HG03469 (cell line): ENCODE data around the gene TMEM156.
"Not testable (repeated sequence)": the region's sequence is repeated elsewhere in the genome, so short reads cannot be mapped to it uniquely, and the experiment has no call there.

ENCODE experiments used
- ATAC-seq: cut with Tn5 transposase; IDR thresholded peaks from one replicate; pipeline ENCODE4 v1.9.1; 2021; ENCODE audit warnings: mild to moderate bottlenecking, moderate library complexity, moderate number of reproducible peaks; ENCODE audit not compliant: unreplicated experiment

The TMEM156 gene

GRCh38 chr4:38994135-38994534, 38.1 kb downstream of the TMEM156 start:
- ATAC-seq: no peak

- ATAC-seq: no peak
Observed at GRCh38 chr4:38993683-38994082, 38.5 kb downstream of the TMEM156 start.

- ATAC-seq: no peak
Observed at GRCh38 chr4:38990241-38990640, 42.0 kb downstream of the TMEM156 start.

GRCh38 chr4:38989487-38989886, 42.7 kb downstream of the TMEM156 start:
- no peak for ATAC-seq

GRCh38 chr4:38988353-38988752, 43.9 kb downstream of the TMEM156 start:
- ATAC-seq: not testable (repeated sequence)

DNA sequence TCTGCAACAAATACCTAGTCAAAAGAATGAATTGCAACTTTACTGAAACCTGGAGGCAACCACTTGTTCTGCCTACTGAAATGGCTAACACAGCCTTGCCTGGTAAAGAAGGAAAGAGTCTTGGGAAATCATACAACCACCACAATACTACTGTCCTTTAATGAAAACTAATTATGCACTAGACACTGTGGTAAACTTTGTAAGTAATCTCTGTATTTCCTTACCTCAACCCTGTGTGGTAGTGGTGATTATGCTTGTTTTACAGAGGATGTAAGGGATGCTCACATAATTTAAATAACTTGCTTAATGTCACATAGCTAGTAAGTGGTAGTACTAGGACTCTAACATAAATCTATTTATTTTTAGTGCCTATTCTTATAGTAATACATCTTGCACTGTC, 44.7 kb downstream of the TMEM156 start:
- ATAC-seq: no peak

GRCh38 chr4:38985410-38986100, 46.7 kb downstream of the TMEM156 start:
- ATAC-seq: no peak

GRCh38 chr4:38983787-38984598, 48.2 kb downstream of the TMEM156 start:
- no peak for ATAC-seq

DNA sequence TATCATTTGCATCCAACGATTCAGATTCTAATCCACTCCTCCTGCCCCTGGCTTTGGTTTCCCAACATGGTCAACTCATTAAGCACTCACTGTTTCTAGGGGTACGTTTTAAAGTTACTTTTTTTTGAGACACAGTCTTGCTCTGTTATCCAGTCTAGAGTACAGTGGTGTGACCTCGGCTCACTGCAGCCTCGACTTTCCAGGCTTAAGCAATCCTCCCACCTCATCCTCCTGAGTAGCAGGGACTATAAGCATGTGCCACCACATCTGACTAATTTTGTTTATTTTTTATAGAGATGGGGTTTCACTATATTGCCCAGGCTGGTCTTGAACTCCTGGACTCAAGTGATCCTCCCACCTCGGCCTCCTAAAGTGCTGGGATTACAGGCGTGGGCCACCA, 48.9 kb downstream of the TMEM156 start:
- ATAC-seq: no peak

DNA sequence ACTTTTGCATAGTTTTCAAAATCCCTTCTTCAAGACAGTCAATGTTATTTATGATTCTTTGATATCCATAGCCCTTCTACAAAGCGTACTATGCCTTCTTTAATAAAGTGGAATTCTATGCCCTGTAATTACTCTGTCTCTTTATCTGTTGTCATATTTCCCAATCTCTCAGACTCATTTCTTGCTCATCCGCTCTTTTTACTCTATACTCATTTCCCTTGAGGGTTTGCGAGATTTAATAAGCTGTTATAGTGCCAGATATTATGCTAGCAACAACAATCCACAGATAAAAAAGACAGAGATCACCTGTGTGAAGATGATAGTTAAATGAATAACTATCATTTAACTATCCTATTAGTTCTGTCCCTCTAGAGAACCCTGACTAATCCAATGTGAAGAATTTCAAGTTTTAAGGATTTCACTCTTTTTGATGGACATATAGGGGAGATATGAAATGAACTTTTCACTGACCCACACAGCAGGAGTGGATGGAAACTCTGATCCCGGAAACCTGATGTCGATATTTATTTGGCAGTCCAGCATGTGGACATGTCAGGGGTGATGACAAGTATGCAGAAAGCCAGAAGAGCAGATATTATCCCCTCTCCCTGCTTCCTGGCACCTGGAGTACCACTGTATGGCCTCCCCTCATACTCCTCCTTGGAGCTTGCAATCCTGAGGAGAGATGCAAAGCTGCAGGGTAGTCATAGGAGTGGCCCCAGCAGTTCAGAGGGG, 49.7 kb downstream of the TMEM156 start:
- no peak for ATAC-seq

- no peak for ATAC-seq
Observed at GRCh38 chr4:38980903-38981676, 51.1 kb downstream of the TMEM156 start.

DNA sequence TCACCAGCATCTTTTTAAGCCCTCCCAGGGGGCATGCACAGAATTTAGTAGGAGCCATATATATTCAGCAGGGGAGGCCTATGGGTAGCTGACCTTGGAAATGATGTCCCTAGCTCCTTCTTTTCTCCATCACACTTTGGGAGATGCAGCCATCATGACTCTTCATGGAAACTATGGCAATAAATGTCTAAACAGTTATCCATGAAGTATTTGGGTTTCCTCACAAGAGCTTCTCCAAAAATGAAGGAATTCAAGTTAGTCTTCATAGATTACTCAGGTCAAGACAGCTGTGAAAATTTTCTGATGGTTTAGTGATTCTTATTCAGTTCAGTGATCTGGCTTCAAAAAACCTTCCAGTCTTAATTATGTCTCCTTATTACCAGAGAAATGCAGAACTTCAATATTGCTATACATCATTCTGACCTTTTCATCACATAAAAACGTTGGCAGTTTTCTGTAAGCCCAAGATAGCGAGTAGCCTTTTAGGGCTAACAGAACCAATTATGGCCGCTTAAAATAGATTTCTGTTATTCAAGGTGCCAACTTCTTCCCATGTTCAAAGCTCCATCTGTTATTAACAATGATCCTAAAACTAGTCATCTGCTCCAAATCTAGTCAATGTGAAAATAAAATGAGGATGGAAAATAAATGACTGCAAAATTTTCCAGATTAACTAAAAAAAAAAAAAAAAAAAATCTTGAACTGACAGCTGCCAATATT, 52.5 kb downstream of the TMEM156 start:
- no peak for ATAC-seq

DNA sequence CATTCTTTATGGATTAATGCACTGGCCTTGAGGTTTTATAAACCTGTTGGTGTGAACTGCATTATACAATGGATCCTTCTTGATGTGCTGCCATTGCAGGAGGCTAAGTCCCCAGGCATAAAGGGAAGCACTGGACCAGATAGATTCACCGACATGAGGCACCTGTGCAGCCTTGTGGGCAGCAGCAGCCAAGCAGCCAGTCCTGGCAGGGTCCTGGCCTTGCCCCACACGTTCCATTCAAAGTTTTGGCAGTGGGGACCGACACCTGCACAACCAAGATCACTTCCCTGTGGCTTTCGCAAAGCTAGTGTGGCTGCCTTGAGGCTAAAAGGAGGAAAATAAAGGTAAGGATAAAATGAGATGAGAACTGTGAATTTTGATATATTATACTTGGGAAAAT, 53.1 kb downstream of the TMEM156 start:
- ATAC-seq: no peak

DNA sequence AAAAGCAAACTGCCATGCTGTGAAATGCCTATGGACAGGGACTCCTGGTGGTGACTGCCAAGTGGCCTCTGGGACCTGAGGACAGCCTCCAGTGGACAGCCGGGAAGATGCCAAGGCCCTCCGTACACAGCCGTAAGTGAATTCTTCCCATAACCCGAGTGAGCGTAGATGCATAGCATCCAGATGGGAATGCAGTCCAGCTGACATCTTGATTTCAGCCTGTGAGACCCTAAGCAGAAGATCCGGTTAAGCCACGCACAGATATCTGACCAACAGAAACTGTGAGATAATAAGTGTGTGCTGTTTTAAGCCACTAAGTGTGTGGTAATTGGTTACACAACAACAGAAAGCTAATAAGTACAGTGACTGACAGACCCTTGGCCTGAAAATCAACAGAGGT, 55.9 kb downstream of the TMEM156 start:
- no peak for ATAC-seq

DNA sequence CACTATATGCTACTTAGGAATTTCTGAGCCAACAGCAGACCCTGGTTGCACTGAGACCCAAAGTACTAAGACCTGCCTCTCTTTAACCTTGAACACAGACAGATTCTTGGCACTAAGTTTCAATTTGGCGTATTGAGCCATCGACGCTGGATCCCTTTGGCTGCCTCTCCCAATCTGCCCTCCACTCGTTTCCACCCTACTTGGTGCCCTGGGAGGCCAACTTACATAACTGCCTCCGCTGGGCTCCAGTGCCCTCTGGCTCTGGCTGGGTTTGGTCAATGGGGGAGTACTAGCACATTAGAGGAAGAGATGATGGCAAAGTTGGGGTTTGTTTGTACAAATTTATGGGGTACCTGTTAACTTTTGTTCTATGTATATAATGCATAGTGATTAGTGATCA, 63.5 kb downstream of the TMEM156 start:
- no peak for ATAC-seq

DNA sequence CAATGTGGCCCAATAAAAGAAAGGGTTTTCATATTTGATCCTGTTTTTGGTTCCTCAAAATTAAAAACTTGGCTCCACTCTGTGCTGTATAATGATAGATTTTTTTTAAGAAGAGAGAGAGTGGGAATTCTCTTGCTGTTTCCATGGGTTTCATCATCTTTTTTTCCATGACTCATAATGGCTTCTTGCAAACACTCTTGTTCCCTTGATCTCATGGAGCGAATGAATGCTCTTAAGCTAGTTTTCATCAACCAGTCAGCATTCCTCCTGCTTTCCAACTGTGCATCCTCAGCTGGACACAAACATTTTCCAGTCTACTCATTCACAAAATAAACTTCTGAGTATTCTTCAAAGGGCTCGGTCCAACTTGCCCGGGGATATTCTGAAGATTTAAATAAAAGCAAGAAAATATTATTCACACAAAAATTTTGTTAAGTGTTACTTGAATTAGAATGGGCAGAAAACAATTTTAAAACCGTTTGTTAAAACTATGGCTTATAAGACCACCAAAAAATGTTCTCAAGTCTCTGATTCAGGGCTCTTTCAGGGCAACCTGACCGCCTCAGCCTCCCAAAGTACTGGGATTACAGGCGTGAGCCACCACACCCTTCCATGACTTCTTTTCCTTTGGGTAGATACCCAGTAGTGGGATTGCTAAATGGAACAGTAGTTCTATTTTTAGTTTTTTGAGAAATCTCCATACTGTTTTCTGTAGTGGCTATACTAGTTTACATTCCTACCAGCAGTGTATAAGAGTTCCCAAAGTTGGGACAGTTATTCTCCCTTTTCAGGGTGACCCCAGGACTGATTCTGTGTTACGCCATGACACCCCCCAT, 64.7 kb downstream of the TMEM156 start:
- ATAC-seq: no peak

DNA sequence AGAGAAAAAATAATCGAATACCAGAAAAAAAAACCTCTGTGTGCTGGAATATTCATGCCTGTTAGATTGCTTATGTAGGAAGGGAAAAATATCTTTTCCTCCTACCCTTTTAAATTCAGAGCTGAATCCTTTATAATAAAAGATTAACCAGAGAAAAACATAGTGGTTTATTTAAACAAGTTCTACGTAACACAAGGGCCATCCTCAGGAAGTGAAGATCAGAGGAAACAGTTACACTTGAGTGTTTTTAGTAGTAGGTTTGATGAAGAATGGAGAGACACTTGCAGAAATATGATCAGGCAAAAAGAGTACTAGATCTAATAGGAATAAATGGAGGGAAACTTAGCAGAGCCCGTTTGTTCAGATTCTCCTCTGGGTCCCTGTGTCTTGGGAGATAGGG, 66.3 kb downstream of the TMEM156 start:
- no peak for ATAC-seq

DNA sequence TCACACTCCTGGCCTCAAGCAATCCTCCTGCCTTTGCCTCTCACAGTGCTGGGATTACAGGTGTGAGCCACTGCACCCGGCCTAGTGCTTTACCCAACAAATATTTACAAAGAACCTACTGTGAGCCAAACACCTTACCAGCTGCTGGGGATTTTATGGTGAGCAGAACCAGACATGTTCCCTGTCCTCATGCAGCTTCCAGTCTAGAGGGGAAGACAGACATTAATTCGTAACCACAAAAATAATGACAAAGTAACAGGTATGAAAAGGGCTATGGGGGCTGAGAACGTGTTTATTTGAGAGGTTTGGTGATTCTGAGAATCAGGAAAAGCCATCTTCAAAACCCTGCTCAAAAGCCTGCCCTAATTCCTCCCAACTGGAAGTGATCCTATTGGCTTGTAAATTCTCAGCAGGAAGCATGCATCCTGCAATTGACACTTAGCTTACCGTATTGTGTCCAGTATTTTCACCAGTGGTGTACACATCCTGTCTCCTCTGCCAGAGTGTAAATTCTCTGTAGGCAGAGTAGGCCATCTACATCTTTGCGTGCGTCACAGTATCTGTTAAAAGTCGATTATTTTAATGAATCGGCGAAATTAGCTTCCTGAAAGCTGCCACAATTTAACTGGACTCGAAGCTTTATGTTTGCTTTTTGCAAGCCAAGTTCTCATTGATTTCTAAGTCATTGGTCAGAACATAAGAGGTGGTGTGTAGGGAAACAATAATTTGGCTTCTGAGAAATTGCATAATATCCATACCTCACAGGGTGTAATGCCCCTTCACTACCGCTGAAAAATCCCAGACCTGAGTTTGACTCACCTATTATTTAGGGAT, 67.0 kb downstream of the TMEM156 start:
- no peak for ATAC-seq

DNA sequence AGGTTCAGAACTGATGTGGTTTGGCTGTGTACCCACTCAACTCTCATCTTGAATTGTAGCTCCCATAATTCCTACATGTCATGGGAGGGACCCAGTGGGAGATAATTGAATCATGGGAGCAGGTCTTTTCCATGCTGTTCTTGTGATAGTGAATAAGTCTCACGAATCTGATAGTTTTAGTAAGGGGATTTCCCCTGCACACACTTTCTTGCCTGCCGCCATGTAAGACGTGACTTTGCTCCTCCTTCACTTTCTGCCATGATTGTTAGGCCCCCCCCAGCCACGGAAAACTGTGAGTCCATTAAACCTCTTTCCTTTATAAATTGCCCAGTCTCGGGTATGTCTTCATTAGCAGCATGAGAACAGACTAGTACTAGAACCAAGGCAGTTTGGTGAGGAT, 73.0 kb downstream of the TMEM156 start:
- ATAC-seq: not testable (repeated sequence)
